ENCODE results near the gene STX18.

DNA sequence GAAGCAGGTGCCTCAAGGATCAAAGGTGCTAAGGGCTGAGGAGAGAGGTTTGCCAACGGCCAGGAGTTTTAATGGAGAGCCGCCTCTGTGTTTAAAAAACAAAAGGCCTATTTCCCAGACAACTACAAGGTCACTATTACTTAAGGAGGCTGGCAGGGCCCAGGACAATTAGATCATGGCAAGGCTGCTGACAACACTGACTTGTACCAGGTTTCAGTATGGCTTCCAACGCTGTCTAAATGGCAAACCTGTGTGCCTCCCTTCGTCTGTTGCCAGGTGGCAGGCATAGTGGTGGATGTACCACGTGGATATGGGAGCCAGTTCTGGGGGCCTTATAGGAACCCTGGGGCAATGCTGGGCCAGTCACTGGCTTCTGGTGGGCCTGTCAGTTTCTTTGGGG, 114.0 kb downstream of the STX18 start:
- TF ChIP-seq EP300 (IDR thresholded peaks at IDR 0.05): no peak
- TF ChIP-seq, protein P1, sequence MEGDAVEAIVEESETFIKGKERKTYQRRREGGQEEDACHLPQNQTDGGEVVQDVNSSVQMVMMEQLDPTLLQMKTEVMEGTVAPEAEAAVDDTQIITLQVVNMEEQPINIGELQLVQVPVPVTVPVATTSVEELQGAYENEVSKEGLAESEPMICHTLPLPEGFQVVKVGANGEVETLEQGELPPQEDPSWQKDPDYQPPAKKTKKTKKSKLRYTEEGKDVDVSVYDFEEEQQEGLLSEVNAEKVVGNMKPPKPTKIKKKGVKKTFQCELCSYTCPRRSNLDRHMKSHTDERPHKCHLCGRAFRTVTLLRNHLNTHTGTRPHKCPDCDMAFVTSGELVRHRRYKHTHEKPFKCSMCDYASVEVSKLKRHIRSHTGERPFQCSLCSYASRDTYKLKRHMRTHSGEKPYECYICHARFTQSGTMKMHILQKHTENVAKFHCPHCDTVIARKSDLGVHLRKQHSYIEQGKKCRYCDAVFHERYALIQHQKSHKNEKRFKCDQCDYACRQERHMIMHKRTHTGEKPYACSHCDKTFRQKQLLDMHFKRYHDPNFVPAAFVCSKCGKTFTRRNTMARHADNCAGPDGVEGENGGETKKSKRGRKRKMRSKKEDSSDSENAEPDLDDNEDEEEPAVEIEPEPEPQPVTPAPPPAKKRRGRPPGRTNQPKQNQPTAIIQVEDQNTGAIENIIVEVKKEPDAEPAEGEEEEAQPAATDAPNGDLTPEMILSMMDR (IDR thresholded peaks at IDR 0.05): no peak

Measured in suprapubic skin (tissue), 3 donors.